GM18499 (cell line): ENCODE results near the gene EVC2.

Experiments
- ATAC-seq: cut with Tn5 transposase; IDR thresholded peaks from one replicate; pipeline ENCODE4 v1.9.1; 2021; ENCODE audit warnings: moderate number of reproducible peaks; ENCODE audit not compliant: insufficient read depth, unreplicated experiment

EVC2 gene

DNA sequence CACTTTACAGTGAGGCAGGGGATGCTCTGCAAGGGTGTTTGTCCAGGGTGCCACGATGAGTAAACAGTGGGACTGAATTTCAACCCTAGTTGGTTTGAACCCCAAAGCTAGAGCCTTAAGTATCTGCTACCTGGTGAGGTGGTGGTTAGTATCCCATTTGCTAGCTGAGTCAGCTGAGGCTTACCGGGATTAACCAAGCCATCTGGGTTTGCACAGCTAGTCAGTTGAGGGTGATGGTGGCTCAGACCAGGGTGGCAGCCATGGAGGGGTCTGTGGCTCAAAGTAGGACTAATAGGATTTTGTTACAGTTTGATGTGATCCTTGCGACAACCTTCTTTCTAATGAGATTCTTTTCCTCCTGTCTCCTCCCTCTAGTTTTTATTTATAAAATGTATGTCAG is 4.6 kb upstream of the EVC2 start:
- ATAC-seq, result no peak

DNA sequence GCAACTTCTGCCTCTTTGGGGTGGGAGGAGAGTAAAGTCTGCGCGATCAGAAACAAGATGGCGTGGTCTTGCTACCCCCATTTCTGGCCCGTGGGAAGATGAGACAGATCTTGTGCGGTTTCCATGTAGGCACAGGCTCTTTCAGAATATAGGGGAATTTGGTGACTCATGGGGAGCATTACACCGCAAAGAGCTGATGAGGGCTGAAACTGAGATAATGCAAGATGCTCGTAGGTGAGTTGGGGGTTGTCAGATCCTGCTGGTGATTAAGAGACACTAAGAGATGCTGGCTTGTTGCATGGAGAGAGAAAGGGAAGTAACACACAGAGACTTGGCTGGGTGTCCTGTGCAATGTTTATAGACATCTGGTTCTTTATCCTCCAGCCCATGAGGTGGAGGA is 4.2 kb upstream of the EVC2 start:
- no peak for ATAC-seq

DNA sequence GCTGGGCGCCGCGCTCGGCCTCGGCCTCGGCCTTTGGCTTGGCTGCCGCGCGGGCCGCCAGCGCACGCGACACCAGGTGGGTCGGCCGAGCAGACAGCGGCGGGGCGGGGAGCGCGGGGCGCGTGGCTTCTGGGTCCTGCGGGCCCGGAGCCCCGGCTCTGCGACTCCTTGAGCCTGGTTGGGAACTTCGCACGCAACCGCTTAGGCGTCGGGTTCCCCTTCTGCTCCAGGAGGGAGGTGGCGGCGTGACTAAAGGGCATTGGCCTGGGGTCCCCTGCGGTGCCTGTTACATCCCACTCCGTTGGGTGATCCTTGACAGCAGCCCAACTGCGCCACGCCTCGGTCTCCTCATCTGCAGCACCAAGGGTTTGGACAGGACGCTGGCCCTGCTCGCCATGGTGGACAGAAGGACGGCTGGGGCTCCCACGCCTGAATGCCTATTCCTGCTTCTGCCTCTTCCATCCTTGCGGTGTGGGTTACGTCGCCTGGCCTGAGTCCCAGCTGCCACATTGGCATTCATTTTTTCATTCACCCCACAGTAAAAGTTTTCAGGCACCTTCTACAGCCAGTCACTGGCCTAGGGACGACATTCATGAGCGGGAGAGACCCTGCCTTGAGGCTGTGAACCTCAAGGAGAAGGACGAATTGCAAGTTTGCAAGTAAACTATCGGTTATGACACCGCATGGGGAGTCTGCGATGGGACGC is 3.3 kb upstream of the EVC2 start:
- no peak for ATAC-seq

DNA sequence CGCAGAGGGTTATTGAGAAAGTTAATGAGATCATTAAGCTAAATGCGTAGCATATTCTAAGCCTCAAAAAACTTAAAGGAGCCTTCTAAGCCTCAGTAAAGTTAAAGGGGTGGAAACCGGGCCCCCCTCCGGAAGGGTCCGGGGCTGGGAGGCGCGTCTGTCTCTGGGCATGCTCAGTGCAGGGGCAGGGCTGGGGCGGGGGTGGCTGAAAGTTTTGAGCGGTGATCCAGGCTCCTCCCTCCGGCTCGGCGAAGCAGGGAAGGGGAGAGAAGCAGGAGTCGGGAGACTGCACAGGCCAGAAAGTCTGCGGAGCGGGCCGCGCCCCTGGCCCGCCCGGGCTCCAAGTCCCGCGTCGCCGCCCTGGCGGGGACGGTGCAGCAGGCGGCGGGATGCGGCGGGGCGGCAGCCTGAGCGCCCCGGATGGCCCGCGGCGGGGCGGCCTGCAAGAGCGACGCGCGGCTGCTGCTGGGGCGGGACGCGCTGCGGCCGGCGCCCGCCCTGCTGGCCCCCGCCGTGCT is 2.7 kb upstream of the EVC2 start, which contains the start of gene EVC:
Gene EVC (plus strand): TSS at position 241 of the 518 bp plus-strand sequence. CDS start 180 bp downstream, at position 421.
- no peak for ATAC-seq

- no peak for ATAC-seq
Observed at GRCh38 chr4:5710065-5710960, 2.0 kb upstream of the EVC2 start.

DNA sequence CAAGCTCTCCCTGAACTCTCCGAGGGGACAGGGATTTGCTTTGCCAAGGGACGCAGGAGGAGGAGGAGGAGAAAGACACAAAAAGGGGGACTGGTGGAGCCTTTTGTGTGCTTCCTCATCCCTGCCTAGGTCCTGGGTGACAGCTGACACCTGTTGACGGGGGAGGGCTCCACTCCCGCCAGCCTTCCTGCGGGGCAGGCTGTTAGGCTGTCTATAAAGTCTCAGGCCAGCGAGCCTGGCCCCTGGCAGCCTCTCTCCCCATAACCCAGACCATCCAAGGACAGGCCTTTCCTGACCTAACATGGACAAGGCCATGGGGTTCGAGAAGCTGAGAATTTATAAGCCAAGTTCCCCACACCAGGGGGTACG is 832 bp upstream of the EVC2 start:
- ATAC-seq, result no peak

GRCh38 chr4:5707778-5708448 is 446 bp downstream of the EVC2 start:
- ATAC-seq, result no peak

DNA sequence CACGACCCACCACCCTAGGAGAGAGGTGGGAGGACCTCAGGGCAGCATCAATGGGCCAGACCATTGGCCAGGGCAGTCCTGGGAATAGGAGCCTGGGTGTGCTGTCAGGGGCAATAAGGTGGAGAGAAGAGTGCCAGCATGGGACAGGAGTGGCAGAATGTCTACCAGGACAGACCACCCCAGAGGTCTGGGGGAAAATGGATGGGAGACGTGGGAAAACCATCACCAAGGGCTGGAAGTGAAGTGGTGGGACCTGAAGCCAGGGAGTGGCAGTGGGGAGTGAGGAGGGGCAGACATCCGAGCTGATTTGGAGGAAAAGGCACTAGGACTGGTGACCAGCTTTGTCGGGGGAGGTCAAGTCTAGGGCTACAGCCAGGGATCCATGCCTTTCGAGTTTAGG is 993 bp downstream of the EVC2 start:
- ATAC-seq, result no peak

GRCh38 chr4:5706486-5707290 is 1.7 kb downstream of the EVC2 start:
- ATAC-seq, result no peak

DNA sequence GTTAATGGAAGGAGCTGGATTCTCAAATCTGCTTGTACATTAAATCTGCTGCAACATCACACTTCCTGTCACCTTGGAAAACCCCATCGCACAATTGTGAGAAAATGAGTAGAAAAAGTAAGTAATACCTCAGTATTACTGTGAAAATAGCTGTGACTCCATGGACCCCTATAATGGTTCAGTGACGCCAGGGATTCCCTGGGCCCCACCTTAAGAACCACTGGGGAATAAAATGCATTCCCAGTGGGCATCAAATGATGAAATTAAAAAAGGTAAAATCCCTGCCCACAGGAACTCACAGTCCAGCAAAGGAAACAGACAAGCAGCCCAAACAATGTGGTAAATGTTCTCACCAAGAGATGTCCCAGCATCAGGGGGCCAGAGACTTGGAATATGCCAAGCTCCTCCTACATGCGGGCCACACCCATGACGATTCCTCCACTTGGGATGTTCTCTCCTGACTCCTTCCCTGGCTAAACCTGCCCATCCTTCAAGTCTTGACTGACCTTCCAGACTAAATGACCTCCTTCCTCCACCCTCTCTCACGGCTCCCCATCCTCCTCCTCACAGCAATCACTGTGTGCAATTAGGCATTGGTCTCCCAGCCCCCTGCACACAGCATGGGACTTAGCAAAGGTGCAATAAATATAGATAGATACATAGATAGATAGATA is 2.6 kb downstream of the EVC2 start:
- no peak for ATAC-seq

DNA sequence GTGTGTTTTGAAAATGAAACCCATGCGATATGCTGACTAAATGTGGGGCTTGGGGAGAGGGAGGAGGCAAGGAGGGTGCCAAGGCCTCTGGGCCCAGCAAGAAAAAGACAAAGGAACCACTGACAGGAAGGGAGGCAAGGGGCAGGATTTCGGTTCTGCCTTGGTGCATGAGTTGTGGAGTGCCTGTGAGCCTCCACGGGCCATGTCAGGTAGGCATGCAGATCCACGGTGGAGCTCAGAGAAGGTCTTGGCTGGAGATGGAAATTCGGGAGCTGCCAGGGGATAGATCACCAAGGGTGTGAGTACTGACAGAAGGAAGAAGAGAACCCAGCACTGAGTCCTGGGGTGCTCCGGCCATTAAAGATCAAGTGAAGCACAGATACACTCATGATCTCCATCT is 4.1 kb downstream of the EVC2 start:
- no peak for ATAC-seq

DNA sequence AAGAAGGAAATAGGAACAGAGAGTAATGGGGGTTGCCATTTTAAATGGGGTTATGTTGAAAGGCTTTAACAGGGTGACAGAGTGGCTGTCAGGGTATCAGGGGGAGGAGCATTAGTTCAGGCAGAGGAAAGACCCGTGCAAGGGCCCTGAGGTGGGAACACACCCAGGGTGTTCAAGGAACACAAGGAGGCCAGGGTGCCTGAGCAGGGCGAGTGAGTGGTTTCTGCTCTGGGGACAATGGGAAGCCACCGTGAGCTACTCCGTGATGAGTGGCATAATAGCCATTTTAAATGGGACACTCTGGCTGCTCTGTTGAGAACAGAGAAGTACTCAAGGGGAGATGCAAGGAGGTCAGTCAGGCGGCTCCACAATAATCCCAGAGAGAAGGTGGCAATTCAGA is 4.5 kb downstream of the EVC2 start:
- ATAC-seq, result no peak

- no peak for ATAC-seq
Observed at GRCh38 chr4:5701971-5702370, 6.4 kb downstream of the EVC2 start.

GRCh38 chr4:5700459-5700858 is 7.9 kb downstream of the EVC2 start:
- ATAC-seq, result no peak

- ATAC-seq, result no peak
Observed at GRCh38 chr4:5696341-5696740, 12.0 kb downstream of the EVC2 start.

- ATAC-seq, result no peak
Observed at GRCh38 chr4:5693871-5694270, 14.5 kb downstream of the EVC2 start.

DNA sequence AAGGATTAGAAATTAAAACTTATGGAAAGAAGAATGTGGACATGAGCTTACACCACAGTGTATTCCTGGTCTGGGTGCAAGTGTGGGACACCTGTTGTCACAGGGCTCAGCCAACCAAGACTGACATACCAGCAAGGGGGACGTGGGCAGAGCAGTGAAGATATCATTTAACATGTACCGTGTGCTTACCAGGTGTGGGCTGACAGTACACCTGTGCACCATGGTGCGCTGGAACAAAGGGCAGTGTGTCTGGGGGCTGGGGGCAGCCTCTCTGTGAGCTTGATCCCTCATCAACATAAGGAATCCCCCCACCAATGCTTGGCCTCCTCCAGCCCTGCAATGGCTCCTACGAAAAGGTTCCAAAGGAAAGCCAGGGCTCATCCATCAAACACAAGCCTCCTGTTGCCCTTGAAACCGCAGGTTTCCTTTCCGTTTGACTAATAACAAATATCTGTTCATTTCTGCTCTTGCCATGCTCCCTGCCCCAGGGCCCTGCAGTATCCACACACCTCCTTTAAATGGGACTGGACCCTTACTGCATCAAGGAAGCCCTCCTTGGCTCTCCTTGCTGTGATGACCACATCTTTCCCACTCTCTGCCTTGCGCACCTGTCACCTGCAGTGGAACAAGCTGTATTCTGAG is 16.7 kb downstream of the EVC2 start:
- ATAC-seq, result no peak

DNA sequence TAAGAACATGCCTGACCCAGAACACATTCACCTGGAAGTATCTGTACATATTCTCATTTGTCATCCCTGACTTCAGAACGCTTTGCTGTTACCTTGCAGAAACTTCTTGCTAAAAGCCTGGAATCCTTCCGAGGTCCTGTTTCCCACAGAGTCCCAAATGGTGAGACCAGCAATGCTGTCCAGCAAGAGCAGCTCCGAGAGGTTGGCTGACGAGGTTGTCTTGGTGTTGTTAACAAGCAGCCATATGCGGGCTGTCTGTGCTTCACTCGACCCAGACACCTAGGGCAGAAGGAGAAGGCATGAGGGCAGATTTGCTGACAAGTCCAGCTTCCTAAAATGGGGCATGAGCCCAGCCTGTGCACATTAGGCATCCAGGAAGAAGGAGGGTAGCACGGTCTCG is 19.3 kb downstream of the EVC2 start:
- no peak for ATAC-seq

GRCh38 chr4:5686338-5686737 is 22.0 kb downstream of the EVC2 start:
- ATAC-seq, result no peak
